ENCODE data around the gene KIF17.
"Not testable (repeated sequence)": the region's sequence is repeated elsewhere in the genome, so short reads cannot be mapped to it uniquely, and the experiment has no call there.

Gene KIF17

GRCh38 chr1:20726932-20727745, 9.3 kb upstream of the KIF17 start:
- no peak for DNase-seq

- DNase-seq: no peak
Observed at GRCh38 chr1:20726118-20726911, 8.5 kb upstream of the KIF17 start.

- no peak for DNase-seq
Observed at GRCh38 chr1:20725189-20726117, 7.6 kb upstream of the KIF17 start.

GRCh38 chr1:20724364-20725188, 6.8 kb upstream of the KIF17 start:
- DNase-seq: no peak

- no peak for DNase-seq
Observed at GRCh38 chr1:20723537-20724363, 5.9 kb upstream of the KIF17 start.

- no peak for DNase-seq
Observed at GRCh38 chr1:20723159-20723536, 5.3 kb upstream of the KIF17 start.

- DNase-seq: no peak
Observed at GRCh38 chr1:20721117-20722061, 3.6 kb upstream of the KIF17 start.

GRCh38 chr1:20720631-20721091, 2.9 kb upstream of the KIF17 start:
- DNase-seq: no peak

- no peak for DNase-seq
Observed at GRCh38 chr1:20719871-20720620, 2.2 kb upstream of the KIF17 start.

GRCh38 chr1:20719261-20719660, 1.5 kb upstream of the KIF17 start:
- no peak for DNase-seq

- DNase-seq: not testable (repeated sequence)
Observed at GRCh38 chr1:20718343-20718882, 606 bp upstream of the KIF17 start.

GRCh38 chr1:20716232-20716631, 1.6 kb downstream of the KIF17 start:
- DNase-seq: no peak

GRCh38 chr1:20715406-20715805, 2.4 kb downstream of the KIF17 start:
- no peak for DNase-seq

- no peak for DNase-seq
Observed at GRCh38 chr1:20713440-20713839, 4.4 kb downstream of the KIF17 start.

GRCh38 chr1:20712215-20712577, 5.6 kb downstream of the KIF17 start:
- no peak for DNase-seq

GRCh38 chr1:20711285-20712214, 6.3 kb downstream of the KIF17 start:
- DNase-seq: peak; percentile 37

- DNase-seq: no peak
Observed at GRCh38 chr1:20710469-20711284, 7.1 kb downstream of the KIF17 start.

Measured in SHP77 treated with DMSO at 0.1 percent for 48 hours (cell line).